ENCODE data around the gene NLE1.

The NLE1 gene

GRCh38 chr17:35104844-35105450 is 37.2 kb downstream of the NLE1 start:
- no peaks in the 10 kb centered on the region for H3K4me1 ChIP-seq (ENCODE audit: insufficient read depth, low read length, poor library complexity, severe bottlenecking)
- H3K9me2 ChIP-seq (replicated peaks; ENCODE audit: low read depth, low read length) = no peaks in the 10 kb centered on the region
- H4K20me1 ChIP-seq (ENCODE audit: insufficient read depth, low read length, poor library complexity, severe bottlenecking) = no peaks in the 10 kb centered on the region
- H2AFZ ChIP-seq (ENCODE audit: low read length) = no peak overlapping the region
- H3K9me3 ChIP-seq (ENCODE audit: insufficient read depth, low read depth, low read length) = no peaks in the 10 kb centered on the region
- H3K36me3 ChIP-seq (ENCODE audit: insufficient read depth, low read length) = peaks cover 17% of the 10 kb centered on the region; the same call in 1 of the 2 replicates
- no peak for TF ChIP-seq EZH2phosphoT487 (IDR thresholded peaks at IDR 0.05; ENCODE audit: borderline replicate concordance)
- TF ChIP-seq CTCF (conservative IDR thresholded peaks at IDR 0.05; ENCODE audit: low read length) = no peak
- no peak overlapping the region for H3K9ac ChIP-seq (ENCODE audit: low read depth, low read length, poor library complexity, severe bottlenecking)
- no peak overlapping the region for H3K4me3 ChIP-seq (ENCODE audit: low read length, poor library complexity, severe bottlenecking)
- H3K4me2 ChIP-seq (ENCODE audit: low read depth, low read length, poor library complexity, severe bottlenecking) = no peak overlapping the region
- H3K27me3 ChIP-seq (ENCODE audit: insufficient read depth, low read length, poor library complexity, severe bottlenecking) = no peaks in the 10 kb centered on the region
- H3F3A ChIP-seq (ENCODE audit: low read depth) = no peaks in the 10 kb centered on the region
- no peaks in the 10 kb centered on the region for H3K79me2 ChIP-seq (ENCODE audit: insufficient read depth, low read length)

- Histone ChIP-seq H3K27me3 (ENCODE audit: insufficient read depth, low read length, poor library complexity, severe bottlenecking) (no peaks in the 10 kb centered on the region), H3K4me1 (ENCODE audit: insufficient read depth, low read length, poor library complexity, severe bottlenecking) (no peaks in the 10 kb centered on the region), H4K20me1 (ENCODE audit: insufficient read depth, low read length, poor library complexity, severe bottlenecking) (no peaks in the 10 kb centered on the region), H2AFZ (ENCODE audit: low read length) (no peak overlapping the region), H3K9me3 (ENCODE audit: insufficient read depth, low read depth, low read length) (no peaks in the 10 kb centered on the region), H3K9ac (ENCODE audit: low read depth, low read length, poor library complexity, severe bottlenecking) (no peak overlapping the region), H3K4me3 (ENCODE audit: low read length, poor library complexity, severe bottlenecking) (no peak overlapping the region), H3K36me3 (ENCODE audit: insufficient read depth, low read length) (peaks cover 17% of the 10 kb centered on the region; the same call in 1 of the 2 replicates), H3F3A (ENCODE audit: low read depth) (no peaks in the 10 kb centered on the region), H3K9me2 (replicated peaks; ENCODE audit: low read depth, low read length) (no peaks in the 10 kb centered on the region), H3K79me2 (ENCODE audit: insufficient read depth, low read length) (no peaks in the 10 kb centered on the region), H3K4me2 (ENCODE audit: low read depth, low read length, poor library complexity, severe bottlenecking) (no peak overlapping the region)
- TF ChIP-seq EZH2phosphoT487 (IDR thresholded peaks at IDR 0.05; ENCODE audit: borderline replicate concordance) (no peak), CTCF (conservative IDR thresholded peaks at IDR 0.05; ENCODE audit: low read length) (no peak)
Measured at GRCh38 chr17:35103271-35103670, 38.8 kb downstream of the NLE1 start.

- Histone ChIP-seq H3K4me1 (ENCODE audit: insufficient read depth, low read length, poor library complexity, severe bottlenecking) (no peaks in the 10 kb centered on the region), H3K9me3 (ENCODE audit: insufficient read depth, low read depth, low read length) (no peaks in the 10 kb centered on the region), H3F3A (ENCODE audit: low read depth) (no peaks in the 10 kb centered on the region), H2AFZ (ENCODE audit: low read length) (no peak overlapping the region), H3K9me2 (replicated peaks; ENCODE audit: low read depth, low read length) (no peaks in the 10 kb centered on the region), H3K4me2 (ENCODE audit: low read depth, low read length, poor library complexity, severe bottlenecking) (no peak overlapping the region), H3K79me2 (ENCODE audit: insufficient read depth, low read length) (no peaks in the 10 kb centered on the region), H3K27me3 (ENCODE audit: insufficient read depth, low read length, poor library complexity, severe bottlenecking) (no peaks in the 10 kb centered on the region), H4K20me1 (ENCODE audit: insufficient read depth, low read length, poor library complexity, severe bottlenecking) (no peaks in the 10 kb centered on the region), H3K4me3 (ENCODE audit: low read length, poor library complexity, severe bottlenecking) (no peak overlapping the region), H3K9ac (ENCODE audit: low read depth, low read length, poor library complexity, severe bottlenecking) (no peak overlapping the region), H3K36me3 (ENCODE audit: insufficient read depth, low read length) (peaks cover 17% of the 10 kb centered on the region; the same call in 1 of the 2 replicates)
- TF ChIP-seq CTCF (conservative IDR thresholded peaks at IDR 0.05; ENCODE audit: low read length) (no peak), EZH2phosphoT487 (IDR thresholded peaks at IDR 0.05; ENCODE audit: borderline replicate concordance) (no peak)
Measured at GRCh38 chr17:35101725-35102124, 40.4 kb downstream of the NLE1 start.

All from Loucy (cell line).